Measurements from ENCODE around the gene RPL37A. TPM values are rescaled to one million over a fixed set of nuclear protein-coding genes. Genes with fewer than 3 reads are reported as not detected.

Gene RPL37A
- total RNA-seq, 2 donors from 2014 or later = 1,877 to 1,963 TPM

DNA sequence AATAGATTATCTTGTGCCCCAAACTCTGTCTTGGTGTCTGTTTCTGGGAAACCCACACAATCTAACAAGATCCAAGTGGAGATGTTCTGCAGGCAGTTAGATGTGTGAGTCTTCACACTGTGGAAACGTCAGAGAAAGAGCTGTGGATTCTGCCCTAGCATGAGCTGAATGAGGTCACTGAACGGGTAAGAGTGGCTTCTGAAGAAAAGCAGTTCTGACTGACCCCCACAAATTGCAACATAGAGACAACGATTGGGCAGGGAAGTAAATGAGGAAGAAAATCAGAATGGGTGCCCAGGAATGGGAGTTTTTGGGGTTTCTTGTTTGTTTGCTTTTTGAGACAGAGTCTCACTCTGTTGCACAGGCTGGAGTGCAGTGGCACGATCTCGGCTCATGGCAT, 12.9 kb upstream of the RPL37A start:
- intact Hi-C loops (cut with DNase I) = no loop called here
- peak in 1 of 2 donors; percentile 31 for ATAC-seq
- no peak for DNase-seq

DNA sequence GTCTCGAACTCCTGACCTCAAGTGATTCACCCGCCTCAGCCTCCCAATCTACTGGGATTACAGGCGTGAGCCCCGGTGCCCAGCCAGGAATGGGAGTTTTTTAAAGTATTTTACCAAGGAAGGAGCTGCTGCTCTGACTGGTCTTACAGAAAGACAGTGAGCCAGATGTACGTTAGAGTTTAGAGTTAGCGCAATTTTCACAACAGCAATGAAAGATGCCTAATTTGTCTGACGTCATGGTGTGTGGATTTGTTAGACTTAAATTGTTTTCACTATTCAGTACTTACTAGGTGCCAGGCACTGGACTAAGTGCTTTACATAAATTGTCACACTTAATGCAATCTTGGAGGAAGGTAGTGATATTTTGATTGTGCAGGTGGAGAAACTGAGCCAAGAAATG, 12.4 kb upstream of the RPL37A start:
- ATAC-seq (no peak), DNase-seq (no peak)
- intact Hi-C loops (cut with DNase I) = no loop called here

DNA sequence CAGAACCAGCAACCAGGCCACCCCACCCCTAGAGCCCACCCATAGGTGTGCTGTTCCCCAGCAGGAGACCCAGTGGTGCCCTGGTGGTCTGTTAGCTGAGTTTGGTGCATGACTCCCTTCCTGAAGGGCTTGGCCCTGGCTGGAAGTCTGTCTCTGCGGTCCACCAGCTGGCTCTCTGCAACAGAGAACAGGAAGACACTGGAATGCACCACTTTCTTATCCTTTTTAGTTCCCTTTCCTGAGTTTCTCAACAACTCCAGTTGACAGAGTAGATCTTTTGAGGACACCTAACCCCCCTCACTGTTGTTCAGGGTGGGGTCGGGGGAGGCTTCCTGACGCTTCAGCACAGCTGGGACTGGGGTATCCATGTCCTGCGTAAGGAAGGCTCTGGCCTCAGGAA, 11.9 kb upstream of the RPL37A start:
- no peak for DNase-seq
- intact Hi-C loops (cut with DNase I) = no loop called here

DNA sequence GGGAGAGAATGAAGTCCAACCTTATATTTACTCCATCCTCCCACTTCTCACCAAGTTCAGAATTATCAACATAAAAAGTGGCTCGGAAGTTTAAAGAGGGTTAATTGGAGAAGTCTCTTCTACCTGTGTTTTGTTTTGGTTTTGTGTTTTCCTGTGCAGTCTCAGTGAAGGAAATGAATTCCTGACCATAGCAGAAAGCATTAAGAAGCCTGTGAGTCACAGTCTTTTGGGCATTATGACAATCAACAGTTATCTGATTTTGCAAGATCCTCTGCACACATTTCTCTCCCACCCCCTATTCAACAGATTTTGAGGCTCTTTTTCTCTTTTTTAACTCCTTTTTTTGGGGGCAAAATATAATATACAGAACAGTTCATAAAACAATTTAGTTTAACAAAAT, 8.6 kb upstream of the RPL37A start:
- no peak for DNase-seq
- no peak for ATAC-seq
- intact Hi-C loops (cut with DNase I) = no loop called here

More for the DNA sequence above, 11.9 kb upstream of the RPL37A start:
- peak; percentile 50 to 63 for ATAC-seq

DNA sequence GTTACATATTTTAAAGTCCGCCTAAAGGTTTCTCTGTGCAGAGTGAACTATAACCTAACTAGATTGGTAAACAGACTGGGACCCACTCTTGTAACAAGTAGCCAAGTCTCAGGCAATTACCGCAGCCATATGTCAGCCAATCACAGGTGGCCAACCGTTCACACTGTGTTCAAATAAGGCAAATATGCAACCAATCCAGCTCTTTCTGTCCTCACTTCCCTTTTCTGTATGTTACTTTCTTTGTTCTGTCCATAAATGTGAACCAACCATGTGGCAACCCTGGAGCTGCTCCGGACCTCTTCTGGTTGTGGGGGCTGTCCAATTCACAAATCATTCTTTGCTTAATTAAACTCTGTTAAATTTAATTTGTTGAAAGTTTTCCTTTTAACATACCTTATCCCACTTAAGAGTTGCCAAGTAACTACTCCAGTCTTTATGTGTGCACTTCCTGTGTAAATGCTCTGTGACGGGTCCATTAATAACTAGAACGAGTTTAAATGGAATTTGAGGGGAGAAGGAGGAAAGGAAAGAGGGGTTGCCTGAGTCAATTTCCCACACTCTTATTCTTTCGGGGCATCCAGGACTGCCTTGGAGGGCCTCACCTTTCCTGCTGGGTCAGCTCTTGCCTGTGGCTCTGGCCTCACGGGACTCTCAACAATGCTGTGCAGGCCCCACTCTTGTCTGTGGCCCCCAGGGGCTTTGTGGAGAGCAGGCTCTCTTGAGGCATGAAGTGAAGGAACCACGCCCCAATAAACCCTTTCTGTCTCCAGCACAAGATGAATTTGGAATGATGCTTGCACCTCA, 6.6 kb upstream of the RPL37A start:
- intact Hi-C loops (cut with DNase I) = no loop called here
- DNase-seq = no peak
- ATAC-seq = no peak

DNA sequence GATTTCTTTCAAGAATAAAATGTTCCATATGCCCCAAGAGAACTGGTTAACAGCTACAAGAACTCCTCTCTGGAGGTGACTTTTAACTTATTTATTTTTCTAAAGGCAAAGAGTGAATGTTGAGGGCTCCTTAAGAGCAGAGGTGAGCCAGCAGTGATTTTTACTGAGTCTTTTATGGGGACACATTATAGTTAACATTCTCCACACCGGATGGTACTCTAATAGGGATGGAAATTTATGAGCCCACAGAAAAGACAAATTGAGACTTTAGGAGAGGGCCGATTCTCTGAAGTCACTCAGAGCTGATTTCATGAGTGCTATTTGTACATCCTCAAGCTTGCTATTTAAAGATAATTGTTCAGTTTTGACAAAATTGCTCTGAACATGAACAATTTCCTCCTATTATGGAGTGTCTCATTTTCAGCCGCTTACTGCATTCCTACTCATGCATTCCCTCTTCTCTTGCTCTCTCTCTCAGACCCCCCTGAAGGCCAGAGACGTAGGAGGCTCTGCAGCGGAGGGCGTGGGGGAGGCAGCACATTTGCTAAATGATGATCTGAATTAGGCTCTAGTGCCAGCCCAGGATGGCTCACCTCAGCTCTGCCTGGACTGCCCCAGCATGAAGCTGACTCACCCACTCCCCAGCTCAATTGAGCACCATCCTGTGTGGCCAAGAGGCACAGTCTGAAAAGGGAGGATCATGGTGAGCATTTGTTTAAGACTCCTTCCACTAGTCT, 5.9 kb upstream of the RPL37A start:
- intact Hi-C loops (cut with DNase I) = no loop called here
- DNase-seq (no peak), ATAC-seq (peak in 1 of 2 donors; percentile 85)

DNA sequence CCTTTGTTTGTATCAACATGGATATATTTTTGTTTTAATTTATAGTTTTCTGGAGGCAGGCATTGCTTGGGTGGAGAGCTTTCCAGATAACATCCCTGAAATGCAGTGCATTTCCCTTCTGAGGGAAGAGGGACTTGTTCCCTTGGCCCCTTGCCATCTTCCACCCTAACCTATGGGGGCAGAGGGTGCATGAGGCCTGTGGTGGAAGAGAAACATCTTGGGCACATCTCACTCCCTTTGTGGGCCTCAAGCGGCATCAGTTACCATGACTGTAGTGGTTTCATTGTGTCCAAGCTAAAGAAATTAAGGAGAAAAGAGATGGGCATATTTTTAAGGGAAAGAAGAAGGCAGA, 5.3 kb upstream of the RPL37A start:
- ATAC-seq = no peak
- no peak for DNase-seq
- intact Hi-C loops (cut with DNase I) = no loop called here

DNA sequence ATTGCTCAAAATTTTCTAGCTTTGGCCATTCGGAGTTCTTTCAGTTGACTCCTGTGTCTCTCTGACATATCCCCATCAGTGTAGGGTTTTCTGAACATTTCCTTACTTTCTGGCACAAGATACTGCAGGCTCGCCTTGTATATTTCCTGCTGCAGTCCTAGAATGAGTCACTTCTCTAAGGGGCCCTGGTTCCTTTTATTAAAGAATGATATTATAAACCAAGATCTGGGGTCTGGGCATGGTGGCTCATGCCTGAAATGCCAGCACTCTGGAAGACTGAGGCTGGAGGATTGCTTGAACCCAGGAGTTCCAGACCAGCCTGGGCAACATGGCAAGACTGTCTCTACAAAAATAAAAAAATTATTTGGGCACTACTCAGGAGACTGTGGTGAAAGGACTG, 3.0 kb upstream of the RPL37A start:
- no peak for ATAC-seq
- intact Hi-C loops (cut with DNase I) = no loop called here
- DNase-seq = no peak

DNA sequence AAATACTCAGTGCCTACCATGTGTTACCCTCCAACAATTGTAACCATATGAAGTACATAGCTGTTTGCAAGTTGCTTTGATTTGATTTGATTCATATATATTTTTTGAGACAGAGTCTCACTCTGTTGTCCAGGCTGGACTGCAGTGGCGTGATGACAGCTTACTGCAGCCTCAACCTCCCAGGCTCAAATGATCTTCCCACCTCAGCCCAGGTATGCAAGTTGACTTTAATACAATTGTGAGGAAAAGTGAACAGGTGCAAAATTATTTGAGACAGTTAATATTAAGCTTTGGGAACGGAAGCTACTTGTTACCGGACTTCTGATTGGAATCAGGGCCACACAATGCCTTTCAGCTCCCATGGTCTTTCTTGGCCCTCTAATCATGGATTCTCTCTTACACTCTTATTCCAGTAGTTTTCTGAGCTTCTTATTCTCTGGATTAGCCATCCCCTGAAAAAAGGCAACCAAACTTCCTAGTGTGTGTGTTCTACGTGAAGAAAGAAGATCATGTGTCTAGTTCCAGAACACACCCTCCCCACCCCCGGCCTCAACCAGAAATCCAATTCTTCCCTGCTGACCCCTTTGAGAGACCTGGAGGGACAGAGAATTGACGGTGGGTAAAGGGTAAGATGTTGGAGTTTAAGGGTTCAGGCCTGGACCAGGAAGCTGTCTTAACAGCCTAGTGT, 1.1 kb upstream of the RPL37A start:
- DNase-seq (no peak), ATAC-seq (no peak)
- intact Hi-C loops (cut with DNase I) = no loop called here

DNA sequence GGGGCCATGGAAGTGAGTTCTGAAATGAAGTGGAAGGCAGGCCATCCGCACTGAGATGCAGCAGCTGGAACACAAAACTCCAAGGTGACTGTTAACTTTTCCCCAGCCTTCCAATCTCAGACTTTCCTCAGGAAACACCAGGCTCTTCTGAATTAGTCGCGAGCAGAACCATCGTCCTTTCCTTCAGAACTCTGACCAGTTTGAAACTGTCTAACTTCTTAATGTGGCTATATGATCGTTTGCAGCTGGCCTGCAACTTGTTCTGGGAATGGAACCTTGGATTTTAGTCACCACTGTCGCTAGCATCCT, 620 bp upstream of the RPL37A start:
- intact Hi-C loops (cut with DNase I) = no loop called here
- DNase-seq (no peak), ATAC-seq (peak in 1 of 2 donors; percentile 3)

DNA sequence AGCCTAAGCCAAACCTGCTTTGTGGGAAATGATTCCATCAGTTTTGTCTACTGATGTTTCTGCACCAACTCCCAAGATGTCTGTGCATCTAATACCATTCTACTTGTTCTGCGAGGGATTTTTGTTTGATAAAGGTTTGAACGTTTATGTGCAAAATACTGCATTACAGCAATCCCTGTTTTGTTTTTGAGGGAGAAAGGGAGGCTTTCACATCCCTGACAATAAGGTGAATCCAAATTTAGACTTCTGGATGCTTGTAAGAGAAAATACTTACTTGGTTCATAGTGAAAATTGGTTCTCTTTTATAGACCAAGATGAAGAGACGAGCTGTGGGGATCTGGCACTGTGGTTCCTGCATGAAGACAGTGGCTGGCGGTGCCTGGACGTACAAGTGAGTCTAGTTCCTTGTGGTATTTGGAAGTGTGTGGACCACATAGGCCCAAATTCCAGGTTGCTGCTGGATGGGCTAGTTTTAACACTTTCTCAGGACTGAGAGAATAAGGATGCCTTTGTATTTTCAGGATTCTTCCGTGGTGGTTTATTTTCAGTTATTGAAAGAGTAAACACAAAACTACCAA, 1.1 kb downstream of the RPL37A start:
- DNase-seq = no peak
- intact Hi-C loops (cut with DNase I) = no loop called here
- ATAC-seq = no peak

DNA sequence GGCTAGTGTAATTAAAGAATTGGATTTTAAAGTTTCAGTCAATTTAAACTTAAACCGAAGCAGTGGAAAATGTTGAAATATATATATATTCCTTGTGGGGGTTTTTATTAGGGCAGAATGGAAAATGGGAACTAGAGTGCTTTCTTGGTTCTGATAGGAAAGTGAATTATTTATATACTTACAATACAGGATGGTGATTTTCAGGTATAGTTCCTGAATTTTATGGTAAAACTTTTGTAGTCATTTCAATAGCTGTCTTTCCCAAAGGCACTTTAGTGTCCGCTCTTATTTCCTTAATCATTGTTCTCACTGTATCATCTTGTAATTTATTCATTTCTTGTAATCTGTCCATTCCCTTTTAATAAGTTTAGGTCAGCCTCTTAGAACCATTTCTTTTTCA, 1.9 kb downstream of the RPL37A start:
- intact Hi-C loops (cut with DNase I) = no loop called here
- DNase-seq (no peak), ATAC-seq (no peak)

DNA sequence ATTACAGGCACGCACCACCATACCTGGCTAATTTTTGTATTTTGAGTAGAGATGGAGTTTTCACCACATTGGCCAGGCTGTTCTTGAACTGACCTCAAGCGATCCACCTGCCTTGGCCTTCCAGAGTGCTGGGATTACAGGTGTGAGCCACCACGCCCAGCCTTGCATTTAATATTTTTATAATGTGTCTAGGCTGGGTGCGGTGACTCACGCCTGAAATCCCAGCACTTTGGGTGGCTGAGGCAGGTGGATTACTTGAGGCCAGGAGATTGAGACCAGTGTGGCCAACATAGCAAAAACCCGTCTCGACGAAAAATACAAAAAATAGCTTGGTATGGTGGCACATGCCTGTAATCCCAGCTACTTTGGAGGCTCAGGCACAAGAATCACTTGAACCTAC, 3.2 kb downstream of the RPL37A start:
- ATAC-seq (no peak), DNase-seq (no peak)
- intact Hi-C loops (cut with DNase I) = no loop called here

DNA sequence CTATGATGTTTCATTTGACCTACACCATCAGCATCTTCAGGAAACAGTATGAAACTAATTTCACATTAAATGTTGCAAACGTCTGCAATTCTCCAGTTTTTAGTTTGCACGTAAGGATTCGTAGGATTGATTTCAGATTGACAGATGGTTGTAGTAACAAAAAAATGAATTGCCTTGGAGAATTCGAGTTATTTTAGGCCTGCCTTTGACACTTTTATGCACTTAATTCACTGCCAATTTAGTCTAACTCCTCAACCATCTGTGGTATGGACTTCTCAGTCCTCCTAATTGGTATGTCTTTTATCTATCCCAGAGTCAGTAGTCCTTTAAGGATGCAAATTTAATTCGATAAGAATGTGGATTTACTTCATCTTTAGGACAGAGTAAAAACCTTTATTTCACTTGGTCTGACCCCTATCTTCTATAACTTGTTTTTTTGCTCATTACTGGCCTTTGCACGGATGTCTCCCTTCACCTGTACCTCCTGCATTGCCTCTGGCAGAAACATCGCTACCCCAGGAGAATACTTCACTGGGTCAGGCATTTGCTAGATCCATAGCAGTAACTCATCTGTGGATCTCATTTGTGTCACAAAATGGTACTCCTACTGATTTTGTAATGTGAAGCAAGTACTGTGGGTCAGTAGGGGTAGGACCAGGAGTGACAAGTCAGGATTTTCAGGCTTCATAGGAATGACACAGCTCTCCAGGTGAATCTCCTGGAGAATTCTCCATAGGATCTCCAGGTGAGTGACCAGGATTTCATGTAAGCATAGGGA, 3.9 kb downstream of the RPL37A start:
- ATAC-seq (no peak), DNase-seq (no peak)
- intact Hi-C loops (cut with DNase I) = no loop called here

DNA sequence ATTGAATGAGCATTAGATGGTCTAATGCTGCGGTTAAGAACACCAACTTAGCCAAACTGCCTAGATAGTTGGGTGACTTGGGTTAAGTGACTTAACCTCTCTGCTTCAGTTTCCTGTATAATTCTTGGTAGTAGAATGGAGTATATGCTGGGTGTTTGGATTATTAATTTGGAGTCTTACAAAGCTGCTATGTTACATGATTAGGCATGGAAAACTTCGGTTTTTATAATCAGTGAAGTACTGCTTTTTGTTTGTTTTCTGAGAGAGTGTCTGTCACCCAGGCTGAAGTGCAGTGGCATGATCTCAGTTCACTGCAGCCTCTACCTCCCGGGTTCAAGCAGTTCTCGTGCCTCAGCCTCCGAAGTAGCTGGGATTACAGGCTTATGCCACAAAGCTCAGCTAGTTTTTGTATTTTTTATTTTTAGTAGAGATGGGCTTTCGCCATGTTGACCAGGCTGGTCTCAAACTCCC, 4.5 kb downstream of the RPL37A start:
- DNase-seq (no peak), ATAC-seq (no peak)
- intact Hi-C loops (cut with DNase I) = no loop called here

DNA sequence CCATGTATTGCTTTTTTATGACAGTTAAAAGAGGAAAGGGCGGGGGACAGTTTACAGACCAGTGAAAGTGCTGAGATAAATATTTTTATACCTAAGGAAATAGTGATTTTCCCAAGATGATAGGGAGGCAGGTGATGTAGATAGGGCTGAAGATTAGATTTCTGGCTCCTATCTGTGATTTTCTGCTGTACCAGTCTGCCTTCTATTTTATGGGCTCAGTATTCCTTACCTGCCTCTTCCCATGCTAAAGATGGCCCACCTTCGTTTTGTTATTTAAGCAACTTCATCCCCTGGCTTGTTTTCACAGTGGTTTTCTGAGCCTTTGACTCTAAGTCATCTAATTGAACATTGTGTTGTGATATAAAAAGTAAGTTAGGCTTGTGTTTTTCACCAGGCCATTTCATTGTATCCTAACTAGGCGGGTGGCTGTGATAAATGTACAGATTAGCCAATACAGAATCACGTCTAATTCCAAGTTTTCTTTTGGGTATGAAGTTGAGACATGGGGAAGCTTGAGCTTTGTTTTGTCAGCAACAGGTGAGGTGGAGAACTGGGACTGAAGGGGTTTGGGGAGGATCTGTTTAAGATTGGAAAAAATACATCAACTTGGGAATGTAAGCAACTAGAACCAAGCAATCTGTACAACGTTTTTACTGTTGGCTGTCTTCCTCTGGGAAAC, 5.2 kb downstream of the RPL37A start:
- DNase-seq = no peak
- no peak for ATAC-seq
- intact Hi-C loops (cut with DNase I) = no loop called here

DNA sequence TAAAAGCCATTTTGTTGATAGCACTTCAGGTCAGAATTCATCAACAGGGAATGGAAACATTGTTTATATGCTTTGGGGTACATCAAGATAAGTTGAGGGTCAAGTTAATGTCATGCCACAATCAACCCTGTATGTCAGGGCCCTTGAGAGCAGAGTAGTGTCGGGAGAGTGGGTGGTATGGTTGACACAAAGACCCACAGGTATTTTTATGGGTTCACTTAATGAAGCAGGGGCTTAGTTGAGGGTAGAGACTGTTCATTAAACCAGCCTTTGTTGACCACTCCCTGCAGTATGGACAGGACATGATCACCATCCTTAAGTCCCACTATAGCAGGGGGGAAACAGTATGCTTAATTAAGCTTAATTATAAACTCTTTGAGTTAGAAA, 5.7 kb downstream of the RPL37A start:
- no peak for DNase-seq
- ATAC-seq = no peak

DNA sequence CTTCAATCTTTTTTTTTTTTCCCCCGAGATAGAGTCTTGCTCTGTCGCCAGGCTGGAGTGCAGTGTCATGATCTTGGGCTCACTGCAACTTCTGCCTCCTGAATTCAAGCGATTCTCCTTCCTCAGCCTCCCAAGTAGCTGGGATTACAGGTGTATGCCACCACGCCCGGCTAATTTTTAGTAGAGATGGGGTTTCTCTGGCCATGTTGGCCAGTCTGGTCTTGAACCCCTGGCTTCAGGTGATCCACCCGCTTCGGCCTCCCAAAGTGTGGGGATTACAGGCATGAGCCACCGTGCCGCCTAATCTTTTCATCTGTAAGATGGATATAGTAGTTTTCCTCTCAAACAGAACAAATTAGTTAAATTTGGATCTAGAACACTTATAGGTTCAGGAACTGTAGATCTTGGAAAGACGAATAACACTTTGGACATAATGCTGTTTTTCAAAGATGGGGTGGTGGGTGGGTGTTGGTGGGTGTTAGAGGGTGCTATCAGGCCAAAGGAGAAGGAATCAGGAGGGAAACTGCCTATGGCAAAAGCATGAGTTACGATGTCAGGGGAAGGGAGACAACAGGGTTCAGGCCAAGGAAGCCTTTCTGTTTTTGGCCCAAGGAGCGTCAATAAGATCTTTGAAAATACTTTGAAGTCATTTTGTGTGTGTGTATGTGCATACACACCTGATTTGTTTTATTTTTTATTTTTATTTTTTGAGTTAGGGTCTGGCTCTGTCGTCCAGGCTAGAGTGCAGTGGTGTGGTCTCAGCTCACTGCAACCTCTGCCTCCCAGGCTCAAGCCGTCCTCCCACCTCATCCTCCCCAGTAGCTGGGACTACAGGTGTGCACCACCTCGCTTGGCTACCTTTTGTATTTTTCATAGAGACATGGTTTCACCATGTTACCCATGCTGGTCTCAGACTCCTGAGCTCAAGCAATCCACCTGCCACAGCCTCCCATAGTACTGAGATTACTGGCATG, 6.8 kb downstream of the RPL37A start:
- ATAC-seq (no peak), DNase-seq (no peak)
- intact Hi-C loops (cut with DNase I) = no loop called here

More for the DNA sequence above, 5.7 kb downstream of the RPL37A start:
- intact Hi-C loops (cut with DNase I) = no loop called here
